ENCODE data around the gene LMF1.

DNA sequence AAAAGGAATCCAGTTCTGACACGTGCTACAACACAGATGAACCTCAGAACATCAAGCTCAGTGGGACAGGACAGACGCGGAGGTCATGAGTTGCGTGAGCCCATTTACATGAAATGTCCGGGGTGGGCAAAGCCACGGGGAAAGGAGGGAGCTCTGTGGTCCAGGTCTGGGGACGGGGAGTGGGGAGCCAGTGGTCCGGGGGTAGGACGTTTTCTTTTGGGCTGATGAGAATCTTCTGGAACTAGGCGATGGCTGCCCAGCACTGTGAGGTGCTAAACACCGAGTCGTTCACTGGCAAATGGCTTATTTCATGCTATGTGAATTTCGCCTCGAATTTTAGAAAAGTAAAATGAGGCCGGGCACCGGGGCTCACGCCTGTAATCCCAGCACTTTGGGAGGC is 2.6 kb upstream of the LMF1 start:
- TF ChIP-seq, protein P1, sequence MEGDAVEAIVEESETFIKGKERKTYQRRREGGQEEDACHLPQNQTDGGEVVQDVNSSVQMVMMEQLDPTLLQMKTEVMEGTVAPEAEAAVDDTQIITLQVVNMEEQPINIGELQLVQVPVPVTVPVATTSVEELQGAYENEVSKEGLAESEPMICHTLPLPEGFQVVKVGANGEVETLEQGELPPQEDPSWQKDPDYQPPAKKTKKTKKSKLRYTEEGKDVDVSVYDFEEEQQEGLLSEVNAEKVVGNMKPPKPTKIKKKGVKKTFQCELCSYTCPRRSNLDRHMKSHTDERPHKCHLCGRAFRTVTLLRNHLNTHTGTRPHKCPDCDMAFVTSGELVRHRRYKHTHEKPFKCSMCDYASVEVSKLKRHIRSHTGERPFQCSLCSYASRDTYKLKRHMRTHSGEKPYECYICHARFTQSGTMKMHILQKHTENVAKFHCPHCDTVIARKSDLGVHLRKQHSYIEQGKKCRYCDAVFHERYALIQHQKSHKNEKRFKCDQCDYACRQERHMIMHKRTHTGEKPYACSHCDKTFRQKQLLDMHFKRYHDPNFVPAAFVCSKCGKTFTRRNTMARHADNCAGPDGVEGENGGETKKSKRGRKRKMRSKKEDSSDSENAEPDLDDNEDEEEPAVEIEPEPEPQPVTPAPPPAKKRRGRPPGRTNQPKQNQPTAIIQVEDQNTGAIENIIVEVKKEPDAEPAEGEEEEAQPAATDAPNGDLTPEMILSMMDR (IDR thresholded peaks at IDR 0.05): no peak
- TF ChIP-seq ZFX (IDR thresholded peaks at IDR 0.05; ENCODE audit: borderline replicate concordance): no peak
